GM21526 (cell line): Measurements from ENCODE around the gene HEXB.
A peak's percentile ranks its signal among the peaks of the same experiment; 100 is the strongest.
"Not testable (repeated sequence)": the region's sequence is repeated elsewhere in the genome, so short reads cannot be mapped to it uniquely, and the experiment has no call there.

Source experiments
- ATAC-seq: cut with Tn5 transposase; IDR thresholded peaks from one replicate; pipeline ENCODE4 v1.9.1; 2021; ENCODE audit warnings: moderate library complexity; ENCODE audit not compliant: unreplicated experiment, low FRiP score

The HEXB gene

DNA sequence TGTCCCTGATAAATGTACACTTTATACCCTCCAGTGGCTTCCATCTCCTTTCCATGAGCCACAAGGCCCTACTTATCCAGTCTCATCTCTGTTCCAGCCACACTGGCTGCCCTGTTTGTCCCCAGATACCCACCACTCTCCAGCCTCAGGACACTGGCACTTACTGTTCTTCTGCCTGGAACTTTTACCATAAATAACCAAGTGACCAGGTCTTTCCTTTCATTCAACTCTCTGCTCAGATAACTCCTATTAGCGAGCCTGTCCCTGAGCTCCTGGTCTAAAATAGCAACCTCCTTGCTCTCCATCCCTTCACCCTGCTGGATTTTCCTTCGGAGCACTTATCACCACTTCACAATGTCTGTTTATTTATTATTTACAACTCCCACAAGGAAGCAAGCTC, 27.9 kb upstream of the HEXB start:
- no peak for ATAC-seq

GRCh38 chr5:74659172-74659571, 25.9 kb upstream of the HEXB start:
- ATAC-seq, result no peak

DNA sequence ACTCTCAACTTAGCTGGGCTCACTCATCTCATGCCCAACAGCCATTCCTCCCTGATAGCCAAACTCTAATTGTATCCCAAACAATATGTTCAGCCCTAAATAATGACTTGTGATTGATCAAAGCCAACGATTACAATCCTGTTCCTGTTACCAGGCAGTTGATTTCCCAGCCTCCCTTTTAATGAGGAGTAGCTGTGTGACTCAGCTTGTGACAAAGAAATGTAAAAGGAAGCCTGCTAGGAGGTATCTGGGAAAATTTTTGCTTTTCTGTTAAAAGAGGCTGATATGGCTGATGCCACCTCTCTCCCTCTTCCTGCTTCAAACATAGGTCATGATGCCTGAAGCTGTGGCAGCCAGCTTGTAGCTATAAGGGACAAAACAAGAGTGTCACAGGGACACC, 24.9 kb upstream of the HEXB start:
- no peak for ATAC-seq

DNA sequence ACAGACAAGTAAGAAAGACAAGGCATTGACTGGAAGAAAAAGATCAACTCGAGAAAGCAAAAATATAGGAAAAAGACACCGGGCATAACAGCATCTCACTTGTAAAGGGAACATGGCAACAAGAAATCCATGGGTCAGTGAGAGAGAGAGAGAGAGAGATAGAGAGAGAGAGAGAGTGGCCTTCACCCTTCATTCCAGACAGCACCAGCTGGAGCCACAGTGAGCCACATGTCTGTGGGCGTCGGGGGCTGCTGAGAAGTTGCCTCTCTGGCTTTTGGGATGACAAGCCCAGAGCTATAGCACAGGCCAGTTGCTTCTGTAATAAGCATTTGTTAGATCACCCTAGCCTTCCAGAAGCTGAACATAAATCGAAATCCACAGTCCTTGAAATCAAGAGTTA, 24.2 kb upstream of the HEXB start:
- ATAC-seq, result no peak

DNA sequence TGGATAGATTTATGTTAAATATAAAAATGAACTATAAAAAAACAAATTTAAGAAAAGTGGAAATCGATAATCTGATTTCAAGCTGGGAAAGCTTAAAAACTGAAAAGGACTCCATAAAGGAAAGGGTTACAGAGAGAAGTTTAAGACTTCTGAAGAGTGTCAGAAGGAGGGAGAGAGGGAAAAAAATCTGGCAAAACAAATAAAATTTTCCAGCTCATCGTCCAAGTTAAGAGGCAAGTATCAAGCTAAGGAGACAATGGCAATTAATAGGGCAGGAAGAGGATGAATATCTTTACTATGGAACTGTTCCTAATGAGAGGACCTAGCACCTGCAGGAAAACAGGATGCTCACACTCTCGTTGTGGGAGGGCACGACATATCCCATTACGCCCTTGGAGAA, 20.5 kb upstream of the HEXB start:
- ATAC-seq, result no peak

- no peak for ATAC-seq
These were observed 19.8 kb upstream of the HEXB start for GRCh38 chr5:74665273-74665672.

DNA sequence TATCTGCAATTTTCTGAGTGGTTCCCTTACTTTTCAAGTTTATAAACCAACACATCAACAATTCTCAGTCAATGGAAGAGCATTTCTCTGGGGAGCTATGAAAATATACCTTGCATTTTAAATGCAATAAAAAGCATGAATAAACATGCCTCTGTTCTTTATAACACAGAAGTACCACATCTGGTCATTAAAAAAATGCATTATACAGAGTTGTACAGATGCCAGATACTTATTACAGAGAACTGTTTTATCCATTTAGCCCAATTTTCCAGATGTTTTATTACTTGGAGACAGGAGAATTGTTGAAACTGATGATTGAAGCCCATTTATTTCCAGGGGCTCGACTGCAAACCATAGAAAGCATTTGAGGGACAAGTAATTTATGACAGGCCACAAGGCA, 19.2 kb upstream of the HEXB start:
- ATAC-seq, result no peak

DNA sequence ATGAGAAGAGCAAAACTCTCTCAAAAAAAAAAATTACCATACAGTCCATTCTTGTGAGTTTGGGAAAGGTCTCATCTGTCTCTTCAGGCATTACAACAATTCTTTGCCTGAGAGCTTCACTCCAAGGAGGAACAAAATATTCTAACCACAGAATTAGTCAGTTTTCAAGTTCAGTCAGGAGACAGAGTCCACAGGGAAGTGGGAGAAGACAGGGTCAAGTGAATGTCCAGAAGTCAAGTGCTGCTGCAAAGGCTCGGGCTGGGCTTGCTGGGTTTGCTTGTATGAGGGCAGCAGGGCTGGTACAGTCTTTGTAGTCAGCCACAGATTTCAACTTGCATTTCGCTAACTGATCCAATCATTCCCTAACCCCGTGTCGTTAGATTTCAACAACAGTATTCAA, 17.6 kb upstream of the HEXB start:
- no peak for ATAC-seq

GRCh38 chr5:74669821-74670220, 15.2 kb upstream of the HEXB start:
- no peak for ATAC-seq

- no peak for ATAC-seq
These were observed 14.5 kb upstream of the HEXB start for GRCh38 chr5:74670396-74671038.

DNA sequence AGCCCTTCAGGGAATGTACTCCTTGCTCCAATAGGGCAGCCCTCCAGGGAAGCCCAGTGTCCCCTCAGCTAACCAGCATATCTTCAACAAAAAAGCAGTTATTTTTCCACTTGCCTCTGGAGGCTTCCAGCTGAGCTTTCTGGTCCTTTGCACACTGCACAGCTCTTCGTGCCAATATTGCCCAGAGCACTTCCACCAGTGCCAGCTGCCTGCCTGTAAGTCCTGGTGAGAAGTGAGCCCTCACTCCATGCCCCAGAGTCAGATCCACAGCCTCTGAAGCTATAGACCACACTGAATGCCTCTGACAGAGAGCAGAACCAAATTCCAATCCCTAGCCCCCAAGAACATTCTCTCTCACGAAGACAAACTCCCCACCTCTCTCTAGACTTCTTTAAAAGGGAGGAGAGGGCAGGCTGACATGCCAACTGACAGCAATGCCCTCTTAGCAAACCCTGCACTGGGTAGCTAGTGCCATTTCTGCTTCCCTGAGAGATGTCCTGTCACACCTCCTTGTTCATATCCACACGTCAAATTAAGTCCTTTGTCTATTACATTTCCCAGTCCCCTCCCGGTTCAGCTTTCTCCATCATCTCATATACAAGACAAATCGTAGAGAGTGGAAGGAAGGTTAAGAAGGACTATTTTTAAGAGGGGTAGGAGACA, 12.7 kb upstream of the HEXB start:
- ATAC-seq, result no peak

GRCh38 chr5:74673011-74673790, 11.8 kb upstream of the HEXB start:
- no peak for ATAC-seq

- not testable (repeated sequence) for ATAC-seq
These were observed 8.6 kb upstream of the HEXB start for GRCh38 chr5:74676466-74676865.

DNA sequence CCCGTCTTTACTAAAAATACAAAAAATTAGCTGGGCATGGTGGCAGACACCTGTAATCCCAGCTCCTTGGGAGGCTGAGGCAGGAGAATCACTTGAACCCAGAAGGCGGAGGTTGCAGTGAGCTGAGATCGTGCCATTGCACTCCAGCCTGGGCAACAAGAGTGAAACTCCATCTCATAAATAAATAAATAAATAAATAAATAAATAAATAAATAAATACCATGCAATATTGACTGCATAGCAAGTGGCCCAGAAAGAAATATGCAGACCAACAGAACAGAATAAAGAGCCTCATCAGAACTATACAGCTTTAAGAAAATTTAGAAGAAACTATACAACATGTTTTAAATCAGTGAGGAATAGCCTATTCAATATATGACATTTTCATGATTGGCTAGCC, 6.9 kb upstream of the HEXB start:
- ATAC-seq, result not testable (repeated sequence)

- not testable (repeated sequence) for ATAC-seq
These were observed 5.7 kb upstream of the HEXB start for GRCh38 chr5:74679300-74679699.

- ATAC-seq, result no peak
These were observed 5.1 kb upstream of the HEXB start for GRCh38 chr5:74679966-74680365.

DNA sequence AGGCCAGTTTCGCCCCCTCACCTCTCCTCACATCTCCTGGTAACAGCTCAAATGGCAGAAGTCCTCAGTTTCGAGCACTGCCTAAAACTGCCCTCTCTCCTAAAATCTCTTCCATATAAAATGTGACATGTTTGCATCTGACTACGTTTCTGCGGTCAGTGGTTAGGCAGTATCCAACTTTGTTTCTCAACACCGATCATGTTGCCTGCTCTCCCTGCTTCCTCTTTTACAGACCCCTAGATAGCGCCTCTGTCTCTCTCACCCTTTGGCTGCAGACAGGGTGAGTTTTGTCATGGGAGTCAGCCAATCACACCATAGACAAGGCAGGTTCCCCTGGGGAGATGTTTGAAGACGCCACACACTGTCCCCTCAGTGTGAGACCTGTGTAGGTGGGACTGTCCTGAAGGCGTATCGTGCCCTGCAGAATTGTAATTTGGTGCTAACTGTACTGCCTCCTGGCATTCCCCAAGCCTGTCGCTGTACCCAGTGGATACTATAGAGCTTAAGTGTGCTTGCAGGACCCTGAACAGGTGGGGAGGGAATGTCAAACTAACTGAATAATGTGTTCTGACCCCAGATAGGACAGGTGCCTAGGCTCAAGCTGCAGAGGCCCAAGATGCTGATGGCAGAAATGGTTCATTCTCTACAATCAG, 1.1 kb downstream of the HEXB start:
- ATAC-seq, result peak; percentile 52

GRCh38 chr5:74686962-74687751, 2.1 kb downstream of the HEXB start:
- no peak for ATAC-seq

DNA sequence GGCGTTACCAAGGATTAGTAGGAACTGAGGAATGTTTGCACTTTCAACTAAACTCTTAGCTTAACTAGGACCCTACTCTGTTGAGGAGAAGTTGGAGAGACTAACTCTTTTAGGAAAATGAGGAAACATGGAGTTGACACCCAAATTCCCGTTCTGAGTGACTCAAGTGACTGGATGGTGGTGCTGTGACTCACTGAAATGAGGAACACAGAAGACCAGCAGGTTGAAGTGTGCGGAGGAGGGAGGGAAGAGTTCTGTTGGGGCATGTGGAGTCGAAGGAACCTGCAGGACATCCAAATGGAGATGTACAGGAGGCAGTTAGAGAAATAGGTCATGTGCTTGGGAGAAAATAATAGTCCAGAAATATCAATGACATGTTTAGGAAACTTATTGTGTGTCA, 8.2 kb downstream of the HEXB start:
- ATAC-seq, result no peak

- ATAC-seq, result no peak
These were observed 32.6 kb downstream of the HEXB start for GRCh38 chr5:74717596-74717995.
